GM19193 (cell line): Measurements from ENCODE around the gene FCER1G.

Experiments
- POLR2A ChIP-seq: IDR thresholded peaks from 4 replicates; pipeline ENCODE4 v1.6.1; 2011; ENCODE audit not compliant: insufficient read depth, insufficient read length; ENCODE audit errors: extremely low read depth

The FCER1G gene

DNA sequence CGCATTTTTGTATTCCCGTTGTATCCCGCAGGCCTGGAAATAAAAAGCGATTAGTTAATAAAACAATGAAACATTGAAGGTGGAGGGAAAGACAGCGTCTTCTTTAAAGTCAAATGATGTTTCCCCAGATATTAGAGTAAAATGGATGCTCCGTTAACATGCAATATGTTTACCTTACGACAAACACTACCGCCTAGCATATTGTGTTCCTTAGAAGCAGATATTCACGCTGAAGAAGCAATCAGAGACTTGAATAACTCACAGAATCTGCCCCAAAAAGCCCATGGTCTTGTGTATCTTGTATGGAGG, 37.2 kb upstream of the FCER1G start:
- TF ChIP-seq POLR2A, result no peak

DNA sequence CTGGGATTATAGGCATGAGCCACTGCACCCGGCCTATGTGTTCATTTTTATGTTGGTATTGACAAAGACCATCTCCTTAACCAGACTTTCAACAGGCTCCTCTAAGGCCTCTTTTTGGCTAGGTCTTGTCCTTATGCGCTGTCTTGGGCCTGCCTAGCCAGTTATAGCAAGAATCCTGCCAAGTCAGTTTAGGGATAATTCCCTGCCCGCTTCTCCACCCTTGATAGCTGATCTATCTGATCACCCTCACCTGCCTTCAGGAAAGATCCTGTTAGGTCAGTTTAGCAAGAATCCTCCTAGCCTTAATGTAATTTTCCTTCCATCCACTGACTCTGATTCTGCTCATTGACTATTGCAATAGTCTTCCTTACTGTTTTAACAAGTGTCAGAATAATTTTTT, 35.4 kb upstream of the FCER1G start:
- no peak for TF ChIP-seq POLR2A

DNA sequence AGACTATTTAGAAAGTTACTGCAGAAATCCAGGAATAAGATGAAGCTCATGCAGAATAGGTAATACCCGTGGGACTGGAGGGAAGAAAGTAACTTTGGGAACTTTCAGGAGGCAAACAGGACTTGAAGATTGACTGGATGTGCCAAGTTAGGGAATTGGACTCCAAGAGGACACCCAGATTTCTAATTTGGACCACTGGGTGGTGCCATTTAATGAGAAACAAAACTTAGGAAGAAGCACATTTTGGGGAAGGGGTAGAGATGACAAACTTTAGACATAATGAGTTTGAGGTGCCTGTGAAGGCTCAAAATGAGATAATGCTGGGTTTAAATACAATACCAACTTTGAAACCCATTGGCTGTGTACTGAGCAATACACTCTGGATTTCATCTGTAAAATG, 34.5 kb upstream of the FCER1G start:
- no peak for TF ChIP-seq POLR2A

DNA sequence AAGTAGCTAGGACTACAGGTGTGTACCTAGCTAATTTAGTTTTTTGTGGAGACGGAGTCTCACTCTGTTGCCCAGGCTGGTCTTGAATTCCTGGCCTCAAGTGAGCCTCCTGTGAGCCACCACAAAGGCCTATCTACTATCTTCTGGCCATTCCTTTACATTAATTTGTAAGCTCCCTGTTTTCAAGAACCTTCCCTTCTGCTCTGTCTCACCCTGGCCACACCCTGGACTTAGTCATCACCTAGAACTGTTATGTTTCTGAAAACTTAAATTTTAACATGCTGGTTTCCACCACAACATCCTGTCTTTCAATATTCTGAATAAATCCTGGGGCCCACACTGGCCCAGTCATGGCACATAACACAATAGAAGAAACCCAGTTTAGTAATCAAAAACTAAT, 32.9 kb upstream of the FCER1G start:
- no peak for TF ChIP-seq POLR2A

GRCh38 chr1:161185282-161185682, 29.8 kb upstream of the FCER1G start:
- no peak for TF ChIP-seq POLR2A

DNA sequence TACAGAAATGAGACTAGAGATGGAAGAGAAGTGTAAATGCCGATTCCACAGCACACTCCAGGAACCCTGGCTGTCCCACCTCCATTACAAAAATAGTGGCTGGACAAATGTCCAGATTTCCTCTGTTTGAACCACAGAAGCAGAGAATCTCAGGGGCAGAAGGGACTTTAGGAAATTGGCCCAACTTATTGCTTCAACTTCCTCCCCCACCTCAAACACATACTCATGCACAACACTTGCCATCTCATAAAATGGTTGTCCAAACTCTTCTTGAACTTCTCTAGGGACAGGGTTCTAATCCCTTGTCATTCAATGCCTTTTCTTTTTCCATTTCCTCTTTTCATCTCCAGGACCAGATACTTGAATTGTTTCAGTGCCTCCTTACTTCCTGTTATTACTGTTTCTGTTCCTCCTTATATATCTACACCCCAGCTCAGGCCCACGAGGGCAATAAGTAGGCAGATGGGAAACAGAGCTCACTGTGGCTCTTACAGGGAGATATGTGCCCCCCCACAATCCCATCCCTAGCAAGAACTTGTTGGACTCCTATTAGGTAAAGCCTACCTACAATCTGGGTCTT, 29.3 kb upstream of the FCER1G start:
- no peak for TF ChIP-seq POLR2A

DNA sequence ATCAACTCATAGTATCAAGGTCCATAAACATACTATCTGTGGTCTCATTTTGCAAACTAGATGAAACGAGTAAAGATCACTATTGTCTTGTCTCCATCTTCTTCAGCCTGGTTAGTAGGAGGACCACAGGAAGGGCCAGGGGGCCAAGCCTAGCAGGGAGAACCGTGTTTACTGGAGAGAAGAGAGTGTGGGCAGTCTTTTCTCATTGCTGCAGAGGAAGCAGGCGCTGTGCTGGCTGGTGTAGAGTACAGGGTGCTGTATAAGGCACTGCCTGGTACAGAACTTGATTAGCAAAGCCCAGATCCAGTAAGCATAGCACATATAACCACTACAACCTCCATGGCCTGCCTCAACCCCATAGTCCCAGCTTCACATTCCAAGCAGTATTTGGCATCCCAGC, 27.8 kb upstream of the FCER1G start:
- no peak for TF ChIP-seq POLR2A

- no peak for TF ChIP-seq POLR2A
Measured at GRCh38 chr1:161188381-161188780, 26.7 kb upstream of the FCER1G start.

DNA sequence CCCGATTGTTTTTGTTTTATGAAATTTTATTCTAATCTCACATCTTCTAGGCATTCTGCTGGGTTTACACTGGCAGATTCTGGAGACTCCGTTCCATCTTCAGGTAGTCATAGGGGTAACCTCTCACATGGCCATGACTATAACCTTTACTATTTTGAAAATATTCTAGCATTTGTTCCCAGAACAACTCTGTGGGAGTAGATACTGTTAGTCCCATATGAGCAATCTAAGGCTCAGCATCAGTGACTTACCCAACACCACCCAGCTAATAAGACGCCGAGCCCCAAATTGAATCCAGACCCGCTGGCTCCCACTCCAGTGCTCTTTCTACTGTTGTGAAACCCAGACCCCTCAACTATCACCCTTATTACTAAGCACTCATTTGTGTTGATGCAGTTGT, 26.1 kb upstream of the FCER1G start:
- TF ChIP-seq POLR2A, result no peak

DNA sequence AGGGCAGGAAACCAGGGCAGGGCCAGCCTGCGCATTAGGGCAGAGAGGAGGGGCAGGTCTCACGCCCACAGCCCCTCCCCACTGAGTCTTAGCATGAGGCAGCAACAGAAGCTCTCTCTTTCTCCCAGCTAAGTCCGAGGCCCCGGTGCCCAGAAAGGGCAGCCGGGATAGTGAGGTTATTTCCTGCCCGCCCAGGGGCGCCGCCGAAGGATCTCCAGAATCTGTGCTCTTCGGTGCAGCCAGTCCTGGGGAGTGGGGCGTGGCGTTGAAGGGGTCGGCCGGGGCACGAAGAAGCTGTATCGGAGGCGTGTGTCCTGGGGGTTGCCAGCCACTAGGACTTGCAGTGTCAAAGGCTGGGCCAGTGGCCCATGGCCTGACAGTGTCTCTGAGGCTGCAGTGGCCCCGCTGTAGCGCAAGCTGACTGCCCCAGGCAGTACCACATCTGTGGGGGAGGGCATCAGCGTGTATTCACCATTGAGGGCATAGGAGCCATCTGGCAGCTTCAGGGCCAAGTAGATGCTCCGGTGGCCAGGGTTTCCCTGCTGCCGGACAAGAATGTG, 24.1 kb upstream of the FCER1G start:
- no peak for TF ChIP-seq POLR2A

GRCh38 chr1:161191971-161192370, 23.1 kb upstream of the FCER1G start:
- TF ChIP-seq POLR2A, result no peak

- no peak for TF ChIP-seq POLR2A
Measured at GRCh38 chr1:161192476-161193465, 22.3 kb upstream of the FCER1G start.

DNA sequence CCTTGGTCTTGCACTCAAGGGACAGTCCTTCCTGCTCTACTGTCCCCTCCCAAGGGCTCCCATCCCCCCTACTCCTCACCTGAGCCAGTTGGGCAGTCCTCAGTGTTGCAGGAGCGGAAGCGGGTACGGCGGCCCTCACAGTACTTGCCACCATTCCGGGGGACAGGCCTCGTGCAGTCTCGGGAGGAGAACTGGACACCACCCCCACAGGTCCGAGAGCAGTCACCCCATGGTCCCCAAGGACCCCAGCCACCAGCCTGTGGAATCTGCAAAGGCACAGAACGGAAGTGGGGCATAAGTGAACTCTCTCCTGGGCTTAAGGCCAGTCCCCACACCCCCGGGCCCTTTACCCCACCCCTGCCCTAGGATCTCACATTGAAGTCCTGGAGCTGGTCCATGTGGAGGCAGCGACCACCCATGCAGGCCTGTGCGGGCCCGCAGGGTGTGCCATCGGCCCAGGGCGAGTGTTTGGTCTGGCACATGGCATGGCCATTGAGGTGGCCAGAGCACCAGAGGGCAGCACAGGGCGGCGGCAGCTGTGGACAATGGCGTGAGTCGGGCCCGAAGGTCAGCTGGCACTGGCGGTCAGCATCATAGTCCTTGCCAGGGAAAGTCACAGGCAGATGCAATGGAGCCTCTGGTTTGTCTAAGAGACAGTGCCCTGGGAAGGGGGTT, 21.4 kb upstream of the FCER1G start:
- no peak for TF ChIP-seq POLR2A

- TF ChIP-seq POLR2A, result no peak
Measured at GRCh38 chr1:161195171-161195570, 19.9 kb upstream of the FCER1G start.

DNA sequence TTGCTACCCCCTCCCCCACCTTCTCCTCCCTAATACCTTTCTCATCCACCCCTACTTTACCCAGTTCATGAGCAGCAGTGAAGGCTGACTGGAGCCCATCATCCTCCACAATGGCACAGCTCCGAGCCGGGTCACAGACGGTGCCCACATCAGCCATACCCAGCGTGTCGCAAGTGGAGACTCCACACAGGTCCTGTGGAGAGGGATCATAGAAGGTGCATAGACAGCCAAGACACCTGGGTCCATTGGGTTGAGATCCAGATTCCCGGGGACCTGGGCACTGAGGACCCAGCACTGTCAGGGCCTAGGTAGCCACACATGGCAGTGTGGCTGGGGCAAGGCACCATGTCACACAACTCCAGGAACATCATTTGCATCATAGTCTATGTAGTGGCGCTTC, 19.0 kb upstream of the FCER1G start:
- TF ChIP-seq POLR2A, result no peak
